ENCODE measurements around the gene VKORC1. TPM values are rescaled to one million over a fixed set of nuclear protein-coding genes. Genes with fewer than 3 reads are reported as not detected.
A peak's percentile ranks its signal among the peaks of the same experiment; 100 is the strongest.

VKORC1 gene
- total RNA-seq, 6 experiments from 2014 or later, result 123 to 184 (median 130) TPM

DNA sequence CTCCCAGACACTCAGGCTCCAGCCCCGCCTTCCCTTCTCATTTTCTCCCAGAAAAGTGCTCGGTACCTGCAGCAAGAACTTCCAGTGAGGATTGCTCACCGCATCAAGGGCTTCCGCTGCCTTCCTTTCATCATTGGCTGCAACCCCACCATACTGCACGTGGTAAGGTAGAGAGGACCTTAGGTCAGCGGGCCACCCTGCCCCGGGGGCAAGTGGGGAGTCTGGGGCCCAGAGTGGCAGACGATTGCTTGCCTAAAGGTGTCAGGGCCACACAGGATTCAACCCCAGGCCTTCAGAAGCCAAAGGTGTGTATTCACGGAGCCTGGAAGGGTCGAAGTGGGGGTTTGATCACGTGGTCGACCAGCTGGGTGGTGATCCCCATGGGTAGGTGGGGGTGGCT is 15.0 kb upstream of the VKORC1 start:
- Mint-ChIP-seq H3K27ac (peak overlapping the region; percentile 26; the same call in 1 of the 2 replicates), H3K36me3 (ENCODE audit: low read depth) (peaks cover 15% of the 10 kb centered on the region), H3K4me3 (peak overlapping the region; percentile 80), H3K9me3 (no peaks in the 10 kb centered on the region), H3K27me3 (ENCODE audit: insufficient read depth) (no peaks in the 10 kb centered on the region; the same call in 1 of the 2 replicates), H3K4me1 (ENCODE audit: low read depth) (peaks cover 19% of the 10 kb centered on the region)
- TF ChIP-seq, protein P1, sequence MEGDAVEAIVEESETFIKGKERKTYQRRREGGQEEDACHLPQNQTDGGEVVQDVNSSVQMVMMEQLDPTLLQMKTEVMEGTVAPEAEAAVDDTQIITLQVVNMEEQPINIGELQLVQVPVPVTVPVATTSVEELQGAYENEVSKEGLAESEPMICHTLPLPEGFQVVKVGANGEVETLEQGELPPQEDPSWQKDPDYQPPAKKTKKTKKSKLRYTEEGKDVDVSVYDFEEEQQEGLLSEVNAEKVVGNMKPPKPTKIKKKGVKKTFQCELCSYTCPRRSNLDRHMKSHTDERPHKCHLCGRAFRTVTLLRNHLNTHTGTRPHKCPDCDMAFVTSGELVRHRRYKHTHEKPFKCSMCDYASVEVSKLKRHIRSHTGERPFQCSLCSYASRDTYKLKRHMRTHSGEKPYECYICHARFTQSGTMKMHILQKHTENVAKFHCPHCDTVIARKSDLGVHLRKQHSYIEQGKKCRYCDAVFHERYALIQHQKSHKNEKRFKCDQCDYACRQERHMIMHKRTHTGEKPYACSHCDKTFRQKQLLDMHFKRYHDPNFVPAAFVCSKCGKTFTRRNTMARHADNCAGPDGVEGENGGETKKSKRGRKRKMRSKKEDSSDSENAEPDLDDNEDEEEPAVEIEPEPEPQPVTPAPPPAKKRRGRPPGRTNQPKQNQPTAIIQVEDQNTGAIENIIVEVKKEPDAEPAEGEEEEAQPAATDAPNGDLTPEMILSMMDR (IDR thresholded peaks at IDR 0.05), result no peak
- DNase-seq, result no peak

DNA sequence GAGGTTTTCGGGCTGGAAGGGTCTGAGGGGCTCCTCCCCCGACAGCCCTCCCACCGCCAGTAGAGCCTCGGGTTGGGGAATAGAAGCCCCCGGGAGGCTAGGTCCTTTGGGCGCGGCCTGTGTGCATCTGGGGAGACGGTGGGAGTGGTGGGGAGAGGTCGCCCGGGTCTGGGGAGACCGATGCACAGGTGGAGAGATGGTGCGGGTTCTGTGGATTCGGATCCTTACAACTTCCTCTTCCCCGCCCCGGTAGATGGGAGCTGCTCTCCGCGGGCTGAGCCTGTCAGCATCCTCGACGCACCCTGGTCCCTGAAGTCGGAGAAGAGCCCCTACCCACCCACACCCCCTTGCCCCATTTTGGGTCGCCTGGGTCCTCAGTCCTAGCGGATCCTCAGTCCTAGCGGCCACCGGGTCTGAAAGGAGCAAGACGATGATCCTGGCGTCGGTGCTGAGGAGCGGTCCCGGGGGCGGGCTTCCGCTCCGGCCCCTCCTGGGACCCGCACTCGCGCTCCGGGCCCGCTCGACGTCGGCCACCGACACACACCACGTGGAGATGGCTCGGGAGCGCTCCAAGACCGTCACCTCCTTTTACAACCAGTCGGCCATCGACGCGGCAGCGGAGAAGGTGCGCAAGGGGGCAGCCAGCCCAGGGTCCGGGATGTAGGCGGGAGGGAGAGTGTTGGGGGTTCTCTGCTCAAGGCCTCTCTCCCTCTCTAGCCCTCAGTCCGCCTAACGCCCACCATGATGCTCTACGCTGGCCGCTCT is 14.4 kb upstream of the VKORC1 start:
- Mint-ChIP-seq H3K27me3 (ENCODE audit: insufficient read depth) (no peaks in the 10 kb centered on the region; the same call in 1 of the 2 replicates), H3K4me3 (peak overlapping the region; percentile 84), H3K27ac (no peak overlapping the region; the same call in 1 of the 2 replicates), H3K9me3 (no peaks in the 10 kb centered on the region), H3K36me3 (ENCODE audit: low read depth) (peaks cover 14% of the 10 kb centered on the region), H3K4me1 (ENCODE audit: low read depth) (peaks cover 19% of the 10 kb centered on the region)
- no peak for DNase-seq
- TF ChIP-seq, protein P1 (IDR thresholded peaks at IDR 0.05), result no peak

DNA sequence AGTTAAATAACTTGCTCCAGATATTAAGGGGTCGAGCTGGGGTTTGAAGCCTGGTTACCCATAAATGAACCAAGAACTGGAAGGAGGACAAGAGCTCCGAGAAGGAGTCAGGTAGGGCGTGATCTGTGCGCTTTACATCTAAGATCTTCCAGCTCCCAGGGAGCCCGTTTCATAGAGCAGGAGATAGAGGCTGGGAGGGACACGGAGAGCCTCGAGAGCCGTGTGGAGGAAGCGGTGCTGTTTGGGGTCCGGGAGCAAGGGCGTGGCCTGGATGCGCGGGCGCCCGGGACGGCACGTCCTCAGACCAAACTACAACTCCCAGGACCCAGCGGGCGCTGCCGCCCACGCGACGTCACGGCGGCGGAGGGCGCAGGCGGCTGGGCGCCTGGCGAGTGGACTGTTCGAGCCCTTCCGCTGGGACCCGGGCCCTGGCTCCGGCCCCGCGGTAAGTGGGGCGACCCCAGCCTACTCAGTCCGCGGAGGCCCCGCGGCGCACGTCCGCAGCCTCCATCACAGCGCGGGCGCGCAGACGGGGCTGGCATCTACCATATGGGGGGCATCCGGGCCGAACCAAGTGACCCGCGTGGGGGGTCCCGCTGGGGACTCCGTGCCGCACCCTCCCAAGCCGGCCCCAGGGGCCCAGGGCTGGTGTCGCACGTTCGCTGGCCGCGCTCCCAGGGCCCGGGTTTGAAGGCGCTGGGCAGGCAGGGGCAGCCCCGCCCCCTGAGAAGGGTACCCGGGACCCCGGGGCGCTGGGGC is 13.6 kb upstream of the VKORC1 start, which contains the start of gene BCKDK:
TSS of gene BCKDK (plus strand) at position 352 of the 759 bp plus-strand sequence. CDS start 838 bp downstream, outside the sequence.
- Mint-ChIP-seq H3K36me3 (ENCODE audit: low read depth) (peaks cover 14% of the 10 kb centered on the region), H3K4me1 (ENCODE audit: low read depth) (peaks cover 19% of the 10 kb centered on the region), H3K9me3 (no peaks in the 10 kb centered on the region), H3K27ac (peak within 1 kb of the TSS; percentile 70), H3K27me3 (ENCODE audit: insufficient read depth) (no peaks in the 10 kb centered on the region; the same call in 1 of the 2 replicates), H3K4me3 (peak within 1 kb of the TSS; percentile 86)
- peak; percentile 54 for DNase-seq
- TF ChIP-seq, protein P1 (IDR thresholded peaks at IDR 0.05), result no peak

GRCh38 chr16:31107465-31107867 is 12.9 kb upstream of the VKORC1 start:
- Mint-ChIP-seq H3K36me3 (ENCODE audit: low read depth) (peaks cover 14% of the 10 kb centered on the region), H3K4me1 (ENCODE audit: low read depth) (peaks cover 19% of the 10 kb centered on the region), H3K27ac (no peak overlapping the region), H3K27me3 (ENCODE audit: insufficient read depth) (no peaks in the 10 kb centered on the region; the same call in 1 of the 2 replicates), H3K9me3 (no peaks in the 10 kb centered on the region), H3K4me3 (peak overlapping the region; percentile 86; the same call in 1 of the 2 replicates)
- TF ChIP-seq, protein P1 (IDR thresholded peaks at IDR 0.05), result no peak
- DNase-seq, result no peak

GRCh38 chr16:31106509-31107464 is 12.2 kb upstream of the VKORC1 start:
- Mint-ChIP-seq H3K27ac (no peak overlapping the region), H3K27me3 (ENCODE audit: insufficient read depth) (no peaks in the 10 kb centered on the region; the same call in 1 of the 2 replicates), H3K4me3 (no peak overlapping the region), H3K4me1 (ENCODE audit: low read depth) (peaks cover 19% of the 10 kb centered on the region), H3K9me3 (no peaks in the 10 kb centered on the region), H3K36me3 (ENCODE audit: low read depth) (peaks cover 14% of the 10 kb centered on the region)
- TF ChIP-seq, protein P1 (IDR thresholded peaks at IDR 0.05), result no peak
- no peak for DNase-seq

Measured in HFFc6 (cell line).